A549 (cell line): ENCODE results near the gene DSCAM.

ENCODE experiments used
- CBX2 ChIP-seq: fragments of 200-600 bp; sonication (generic); IDR thresholded peaks from 2 replicates; pipeline ENCODE4 v1.6.1; 2016; ENCODE audit warnings: low read depth, mild to moderate bottlenecking, borderline replicate concordance
- CHD2 ChIP-seq: fragments of 150-350 bp; IDR thresholded peaks from 2 replicates; pipeline ENCODE4 v1.6.1; 2014; ENCODE audit warnings: low read length; ENCODE audit not compliant: partially characterized antibody
- EP300 ChIP-seq, 2 experiments: fragments of >200 bp; sonication (Bioruptor Twin); formaldehyde crosslinking; IDR thresholded peaks; 2 replicates in 1 of 2; 3 replicates in 1 of 2; pipeline ENCODE4 v1.6.1; 2016 to 2017
- HDAC2 ChIP-seq: fragments of 200-600 bp; sonication (generic); IDR thresholded peaks from 2 replicates; pipeline ENCODE4 v1.6.1; 2016
- JUN ChIP-seq, 2 experiments: fragments of >200 bp; sonication (Bioruptor Twin); formaldehyde crosslinking; IDR thresholded peaks; 2 replicates in 1 of 2; 3 replicates in 1 of 2; pipeline ENCODE4 v1.6.1; 2016 to 2017
- MAZ ChIP-seq: fragments of 150-350 bp; IDR thresholded peaks from 2 replicates; pipeline ENCODE4 v1.6.1; 2014; ENCODE audit warnings: antibody characterized with exemption, low read depth, low read length, borderline replicate concordance
- POLR2A ChIP-seq: IDR thresholded peaks from 2 replicates; pipeline ENCODE4 v1.6.1; 2012; ENCODE audit warnings: mild to moderate bottlenecking, low read length
- RAD21 ChIP-seq, 2 experiments: fragments of >200 bp in 1 of 2; sonication (Bioruptor Twin) in 1 of 2; formaldehyde crosslinking in 1 of 2; IDR thresholded peaks in 1 of 2; conservative IDR thresholded peaks in 1 of 2; 2 replicates in 1 of 2; 3 replicates in 1 of 2; pipeline ENCODE4 v1.6.1; 2012 to 2018; ENCODE audit warnings: inconsistent platforms in 1 of 2
- RARB ChIP-seq: fragments of 250-450 bp; sonication (Bioruptor Pico); IDR thresholded peaks from 2 replicates; pipeline ENCODE4 v1.8.0; 2021; ENCODE audit warnings: mild to moderate bottlenecking, moderate library complexity
- RCOR1 ChIP-seq: fragments of 150-350 bp; IDR thresholded peaks from 2 replicates; pipeline ENCODE4 v1.6.1; 2014; ENCODE audit warnings: antibody characterized with exemption, low read length, low read depth
- TF ChIP-seq, protein P1 (sequence below): fragments of >200 bp; sonication (Bioruptor Twin); formaldehyde crosslinking; IDR thresholded peaks from 3 replicates; pipeline ENCODE4 v1.5.1; 2016
- TF ChIP-seq, protein P2 (sequence below): fragments of >200 bp; sonication (Bioruptor Twin); formaldehyde crosslinking; IDR thresholded peaks from 3 replicates; pipeline ENCODE4 v1.6.1; 2016

DNA sequence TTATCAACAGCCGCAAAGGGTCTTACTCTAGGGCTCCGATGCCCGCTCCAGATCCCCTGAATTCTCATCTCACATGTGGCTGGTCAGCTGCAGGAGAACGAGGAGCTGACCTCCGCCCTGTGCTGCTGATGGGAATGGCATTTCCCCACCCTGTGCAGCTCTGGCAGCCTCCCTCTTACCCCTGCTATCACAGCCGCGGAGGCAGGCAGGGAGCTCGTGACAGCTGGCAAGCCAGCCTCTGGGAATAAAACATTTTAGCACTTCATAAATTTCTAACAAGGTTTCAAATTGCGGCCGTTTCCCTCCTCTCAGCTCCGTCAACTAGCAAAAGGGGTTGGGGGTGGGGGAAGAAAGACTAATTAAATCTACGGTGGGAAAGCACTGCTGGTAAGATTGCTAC lies 81.1 kb downstream of the DSCAM start:
- TF ChIP-seq MAZ (no peak), CHD2 (no peak), HDAC2 (no peak), POLR2A (no peak), CBX2 (no peak), JUN (IDR thresholded peaks at IDR 0.05) (no peak), RAD21 (conservative IDR thresholded peaks at IDR 0.05 in 1 of 2, IDR thresholded peaks at IDR 0.05 in 1 of 2) (no peak), RARB (CRISPR knock-in tag) (no peak), EP300 (IDR thresholded peaks at IDR 0.05) (no peak), RCOR1 (no peak)
- TF ChIP-seq, protein P1, sequence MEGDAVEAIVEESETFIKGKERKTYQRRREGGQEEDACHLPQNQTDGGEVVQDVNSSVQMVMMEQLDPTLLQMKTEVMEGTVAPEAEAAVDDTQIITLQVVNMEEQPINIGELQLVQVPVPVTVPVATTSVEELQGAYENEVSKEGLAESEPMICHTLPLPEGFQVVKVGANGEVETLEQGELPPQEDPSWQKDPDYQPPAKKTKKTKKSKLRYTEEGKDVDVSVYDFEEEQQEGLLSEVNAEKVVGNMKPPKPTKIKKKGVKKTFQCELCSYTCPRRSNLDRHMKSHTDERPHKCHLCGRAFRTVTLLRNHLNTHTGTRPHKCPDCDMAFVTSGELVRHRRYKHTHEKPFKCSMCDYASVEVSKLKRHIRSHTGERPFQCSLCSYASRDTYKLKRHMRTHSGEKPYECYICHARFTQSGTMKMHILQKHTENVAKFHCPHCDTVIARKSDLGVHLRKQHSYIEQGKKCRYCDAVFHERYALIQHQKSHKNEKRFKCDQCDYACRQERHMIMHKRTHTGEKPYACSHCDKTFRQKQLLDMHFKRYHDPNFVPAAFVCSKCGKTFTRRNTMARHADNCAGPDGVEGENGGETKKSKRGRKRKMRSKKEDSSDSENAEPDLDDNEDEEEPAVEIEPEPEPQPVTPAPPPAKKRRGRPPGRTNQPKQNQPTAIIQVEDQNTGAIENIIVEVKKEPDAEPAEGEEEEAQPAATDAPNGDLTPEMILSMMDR = no peak
- TF ChIP-seq, protein P2, sequence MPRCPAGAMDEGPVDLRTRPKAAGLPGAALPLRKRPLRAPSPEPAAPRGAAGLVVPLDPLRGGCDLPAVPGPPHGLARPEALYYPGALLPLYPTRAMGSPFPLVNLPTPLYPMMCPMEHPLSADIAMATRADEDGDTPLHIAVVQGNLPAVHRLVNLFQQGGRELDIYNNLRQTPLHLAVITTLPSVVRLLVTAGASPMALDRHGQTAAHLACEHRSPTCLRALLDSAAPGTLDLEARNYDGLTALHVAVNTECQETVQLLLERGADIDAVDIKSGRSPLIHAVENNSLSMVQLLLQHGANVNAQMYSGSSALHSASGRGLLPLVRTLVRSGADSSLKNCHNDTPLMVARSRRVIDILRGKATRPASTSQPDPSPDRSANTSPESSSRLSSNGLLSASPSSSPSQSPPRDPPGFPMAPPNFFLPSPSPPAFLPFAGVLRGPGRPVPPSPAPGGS = no peak
